ENCODE data around the gene TNFRSF4.
"Not testable (repeated sequence)": the region's sequence is repeated elsewhere in the genome, so short reads cannot be mapped to it uniquely, and the experiment has no call there.

TNFRSF4 gene

DNA sequence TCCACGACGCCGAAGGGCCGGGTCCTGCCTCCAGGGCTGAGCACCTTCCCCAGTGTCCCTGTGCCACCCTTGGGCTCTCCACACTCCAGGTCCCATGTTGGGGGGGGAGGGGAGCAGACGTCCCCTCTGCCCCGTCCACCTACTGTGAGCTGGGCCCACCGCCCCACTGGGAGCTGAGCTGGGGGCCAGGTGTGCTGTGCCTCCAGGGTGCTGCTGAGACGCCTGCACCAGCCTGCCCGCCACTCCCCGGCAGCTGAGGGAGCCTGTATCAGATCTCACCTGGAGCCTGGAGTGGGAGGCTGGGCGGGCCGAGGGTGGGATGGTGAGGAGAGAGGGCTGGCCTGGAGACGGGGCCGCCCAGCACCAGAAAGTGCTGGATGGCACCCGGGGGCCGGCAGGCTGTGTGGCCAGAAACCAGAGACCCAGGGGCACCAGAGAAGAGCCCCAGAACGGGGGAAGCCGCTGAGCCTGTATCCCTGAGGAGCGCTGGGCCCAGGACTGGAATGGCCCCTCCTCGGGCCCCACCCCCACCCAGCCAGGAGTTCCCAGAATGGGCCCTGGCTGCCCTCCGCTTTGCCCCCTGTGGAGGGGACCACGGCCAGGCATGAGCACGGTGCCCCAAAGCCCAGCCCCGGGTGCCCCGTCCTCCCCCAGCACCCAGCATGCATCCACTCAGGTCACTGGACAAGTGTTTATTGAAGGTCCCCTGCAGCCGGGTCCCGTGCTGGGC lies 11.0 kb downstream of the TNFRSF4 start:
- DNase-seq (ENCODE audit: low read depth in 2 of 2): no peak

DNA sequence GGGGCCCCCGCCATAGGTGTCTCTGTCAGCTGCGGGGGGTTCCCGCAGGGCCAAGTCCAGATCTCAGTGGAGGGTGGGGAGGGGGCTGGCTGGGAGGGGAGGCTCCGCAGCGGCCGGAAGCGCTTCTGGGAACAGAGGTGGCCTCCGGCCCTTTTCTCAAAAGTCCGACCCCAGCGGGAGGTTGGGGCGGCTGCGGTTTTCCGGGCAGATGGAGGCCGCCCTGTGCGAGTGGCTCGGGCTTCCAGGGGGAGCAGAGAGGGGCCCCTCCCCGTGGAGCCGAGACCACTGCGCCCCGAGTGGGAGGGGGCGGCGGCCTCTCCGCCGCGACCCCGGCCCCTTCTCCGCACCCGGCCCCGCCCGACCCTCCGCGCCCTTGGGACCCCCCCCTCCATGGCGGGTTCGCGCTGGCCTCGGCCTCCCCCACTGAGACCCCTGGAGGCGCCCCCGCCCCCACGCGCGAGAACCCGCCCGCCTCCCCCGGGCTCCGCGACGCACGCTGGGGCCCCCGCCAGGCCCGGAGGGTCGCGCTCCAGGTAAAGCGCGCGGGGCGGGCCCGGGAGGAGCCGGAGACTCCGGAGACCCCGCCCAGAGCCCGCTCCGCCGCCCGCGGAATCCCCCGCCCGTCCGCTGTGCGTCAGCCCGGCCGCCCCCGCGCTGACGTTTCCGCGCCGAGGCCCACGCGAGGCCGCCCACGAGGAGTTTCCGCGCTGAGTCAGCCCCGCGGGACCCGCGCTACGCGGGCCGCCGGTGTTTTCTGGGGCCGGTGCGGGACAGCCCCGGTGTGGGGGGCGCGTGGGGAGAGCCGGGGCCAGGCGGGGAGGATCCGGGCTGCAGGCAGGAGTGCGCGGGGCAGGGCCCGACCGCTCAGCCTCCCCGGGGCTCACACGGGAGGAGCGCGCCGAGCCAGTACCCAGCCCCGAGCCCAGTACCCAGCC lies 12.8 kb downstream of the TNFRSF4 start:
- DNase-seq (ENCODE audit: low read depth in 2 of 2): peak; percentile 84 to 93

DNA sequence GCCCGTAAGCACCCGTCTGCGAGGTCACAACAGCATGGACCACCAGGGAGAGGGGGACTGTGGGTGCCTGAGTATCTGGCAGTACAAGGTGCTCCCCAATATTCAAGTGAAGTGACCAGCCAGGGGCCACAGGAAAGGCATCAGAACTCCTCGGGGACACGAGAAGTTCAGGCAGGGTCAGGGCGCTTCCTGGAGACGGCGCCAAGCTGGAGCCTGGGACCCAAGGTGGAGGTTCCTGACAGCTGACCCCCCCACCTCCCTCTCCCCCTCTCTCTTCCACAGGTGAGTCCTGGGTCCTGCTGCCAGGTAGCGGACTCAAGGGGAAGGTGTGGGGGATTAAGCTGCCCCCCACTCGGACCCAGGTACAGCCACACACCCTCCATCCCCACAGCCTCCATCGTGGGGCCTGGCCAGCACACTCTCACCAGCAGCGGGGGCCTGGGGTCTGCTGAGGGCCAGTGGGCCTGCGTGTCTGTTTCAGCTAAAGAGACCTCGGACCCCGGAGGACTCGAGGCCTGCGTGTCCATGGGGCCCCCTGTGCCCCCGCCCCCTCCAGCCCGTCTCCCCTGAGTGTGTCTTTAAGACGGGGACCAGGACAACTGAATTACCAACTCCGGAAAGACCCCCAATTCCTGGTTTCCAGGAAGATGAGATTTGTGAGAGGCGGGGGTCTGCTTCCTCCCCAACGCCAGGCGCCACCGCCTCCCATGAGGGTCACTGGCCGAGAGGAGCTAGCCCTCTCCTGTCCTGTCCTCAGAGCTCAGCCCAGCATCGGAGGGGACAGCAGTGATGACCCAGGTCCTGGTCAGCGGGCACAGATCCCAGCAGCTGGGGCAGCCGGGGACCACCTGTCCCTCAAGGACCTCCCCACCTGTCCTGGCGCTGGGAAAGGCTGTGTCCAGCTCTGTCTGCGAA lies 13.7 kb downstream of the TNFRSF4 start:
- DNase-seq (ENCODE audit: low read depth in 2 of 2): no peak

DNA sequence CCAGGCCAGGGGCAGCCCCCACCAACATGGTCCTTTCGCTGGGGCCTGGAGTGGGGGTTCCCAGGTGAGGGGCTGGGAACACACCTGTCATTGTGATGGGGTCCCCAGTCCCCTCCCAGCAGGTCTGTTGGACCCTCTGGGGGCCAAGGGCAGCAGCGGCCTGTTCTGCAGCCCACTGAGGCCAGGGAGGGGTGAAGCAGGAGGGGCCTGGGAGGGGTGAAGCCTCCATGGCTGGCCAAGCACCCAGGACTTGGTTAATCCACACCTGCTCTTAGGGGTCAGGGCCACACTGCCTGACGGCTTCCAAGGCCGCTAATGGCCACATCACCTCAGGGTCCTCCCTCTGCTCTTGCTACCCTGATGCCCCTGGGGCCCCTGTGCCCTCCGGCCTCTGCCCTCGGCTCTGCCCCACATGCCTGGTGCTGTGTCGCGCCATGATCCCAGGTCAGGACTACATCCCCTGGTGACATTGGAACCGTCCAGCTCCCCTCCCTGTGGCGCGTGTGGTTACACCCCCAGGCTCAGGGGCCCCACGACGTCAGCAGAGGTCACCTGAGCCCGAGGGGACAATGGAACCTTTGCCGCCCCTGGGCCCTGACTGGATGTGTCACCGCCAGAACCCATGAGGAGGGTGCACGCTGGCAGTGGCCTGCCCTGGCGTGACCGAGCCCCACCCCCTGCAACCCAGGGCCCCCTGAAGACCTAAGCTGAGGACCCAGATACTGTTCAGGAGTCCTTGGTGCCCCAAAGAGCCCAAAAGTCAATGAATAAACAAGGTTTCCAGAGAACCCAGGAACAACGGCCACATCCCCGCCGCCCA lies 14.6 kb downstream of the TNFRSF4 start:
- no peak for DNase-seq (ENCODE audit: low read depth in 2 of 2)

DNA sequence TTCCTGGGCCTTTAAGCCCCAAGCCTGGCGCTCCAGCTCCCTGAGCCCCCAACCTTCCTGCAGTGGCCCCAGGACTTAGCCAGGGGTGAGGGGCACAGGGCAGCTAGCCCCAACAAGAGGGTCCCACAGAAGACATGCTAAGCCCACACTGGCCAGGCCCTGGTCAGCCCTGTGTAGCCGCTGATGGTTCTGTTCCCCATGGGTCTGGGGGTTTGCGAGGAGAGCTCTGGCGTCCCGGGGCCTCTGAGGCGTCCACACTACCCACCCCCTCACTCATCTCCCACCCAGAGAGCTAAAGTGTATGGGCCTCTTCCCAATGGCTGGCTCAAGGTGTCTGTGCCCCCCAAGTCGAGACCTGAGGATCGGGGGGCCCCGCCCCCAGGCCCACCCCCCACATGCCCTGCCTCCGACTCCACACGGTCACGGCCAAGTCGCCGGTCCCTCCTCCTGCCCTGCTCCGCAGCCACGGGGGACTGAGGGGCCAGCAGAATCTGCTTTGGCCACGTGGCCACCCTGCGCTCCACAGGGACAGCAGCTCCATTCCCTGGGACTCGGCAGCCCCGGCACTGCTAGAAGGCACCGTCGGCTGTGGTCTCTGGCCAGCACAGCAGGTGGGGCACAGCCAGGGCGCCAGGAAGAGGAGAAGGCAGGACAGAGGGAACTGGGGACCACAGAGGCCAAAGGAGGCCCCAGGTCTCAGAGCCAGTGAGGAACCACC lies 15.4 kb downstream of the TNFRSF4 start:
- no peak for DNase-seq (ENCODE audit: low read depth in 2 of 2)

DNA sequence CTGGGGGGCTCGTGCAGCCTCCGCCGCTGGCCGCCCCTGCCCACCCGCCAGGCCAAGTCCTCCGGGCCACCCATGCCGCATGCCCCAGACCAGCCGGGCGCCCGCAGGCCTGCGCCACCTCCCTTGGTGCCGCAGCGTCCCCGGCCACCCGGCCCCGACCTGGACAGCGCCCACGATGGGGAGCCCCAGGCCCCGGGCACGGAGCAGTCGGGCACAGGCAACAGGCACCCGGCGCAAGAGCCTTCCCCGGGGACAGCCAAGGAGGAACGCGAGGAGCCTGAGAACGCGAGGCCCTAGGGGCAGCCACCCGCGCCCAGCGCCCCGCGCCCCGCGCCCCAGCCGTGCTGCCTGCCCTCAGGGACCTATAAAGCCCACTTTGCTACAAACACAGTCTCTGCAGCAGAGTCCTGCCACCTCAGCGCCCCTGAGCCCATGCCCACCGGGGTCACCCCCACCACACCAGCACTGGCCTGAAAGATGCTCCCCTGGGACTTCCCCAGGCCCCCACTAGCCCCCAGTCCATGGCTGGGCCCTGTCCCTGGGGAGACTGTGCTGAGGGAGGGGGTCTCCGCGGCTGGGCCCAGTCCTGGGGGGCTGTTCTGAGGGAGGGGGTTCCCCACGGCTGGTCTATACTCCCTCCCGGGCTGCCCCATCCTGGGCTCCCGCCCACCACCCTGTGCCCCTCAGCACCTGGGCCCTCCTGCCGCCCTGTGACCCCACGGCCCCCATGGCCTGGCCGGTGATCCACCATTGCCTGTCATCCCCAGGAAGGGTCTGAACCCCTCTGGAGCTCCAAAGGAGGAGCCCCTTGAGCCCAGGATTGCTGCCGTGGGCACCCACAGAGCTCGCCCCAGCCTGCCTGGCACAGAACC lies 16.2 kb downstream of the TNFRSF4 start:
- DNase-seq (ENCODE audit: low read depth in 2 of 2): no peak

DNA sequence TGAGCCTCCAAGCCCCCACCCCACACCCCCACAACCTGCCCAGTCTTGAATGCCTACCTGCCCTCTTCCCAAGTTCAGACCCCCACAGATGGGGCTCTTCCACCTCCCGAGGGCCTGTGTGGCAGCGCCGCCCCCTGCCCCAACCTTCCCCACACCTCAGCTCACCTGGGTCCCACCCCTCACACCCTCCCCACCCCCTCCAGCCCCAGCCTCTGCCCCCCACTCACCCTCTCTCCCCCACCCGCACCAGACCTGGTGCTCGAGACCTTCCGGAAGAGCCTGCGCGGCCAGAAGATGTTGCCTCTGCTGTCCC lies 16.8 kb downstream of the TNFRSF4 start:
- DNase-seq (ENCODE audit: low read depth in 2 of 2): no peak

DNA sequence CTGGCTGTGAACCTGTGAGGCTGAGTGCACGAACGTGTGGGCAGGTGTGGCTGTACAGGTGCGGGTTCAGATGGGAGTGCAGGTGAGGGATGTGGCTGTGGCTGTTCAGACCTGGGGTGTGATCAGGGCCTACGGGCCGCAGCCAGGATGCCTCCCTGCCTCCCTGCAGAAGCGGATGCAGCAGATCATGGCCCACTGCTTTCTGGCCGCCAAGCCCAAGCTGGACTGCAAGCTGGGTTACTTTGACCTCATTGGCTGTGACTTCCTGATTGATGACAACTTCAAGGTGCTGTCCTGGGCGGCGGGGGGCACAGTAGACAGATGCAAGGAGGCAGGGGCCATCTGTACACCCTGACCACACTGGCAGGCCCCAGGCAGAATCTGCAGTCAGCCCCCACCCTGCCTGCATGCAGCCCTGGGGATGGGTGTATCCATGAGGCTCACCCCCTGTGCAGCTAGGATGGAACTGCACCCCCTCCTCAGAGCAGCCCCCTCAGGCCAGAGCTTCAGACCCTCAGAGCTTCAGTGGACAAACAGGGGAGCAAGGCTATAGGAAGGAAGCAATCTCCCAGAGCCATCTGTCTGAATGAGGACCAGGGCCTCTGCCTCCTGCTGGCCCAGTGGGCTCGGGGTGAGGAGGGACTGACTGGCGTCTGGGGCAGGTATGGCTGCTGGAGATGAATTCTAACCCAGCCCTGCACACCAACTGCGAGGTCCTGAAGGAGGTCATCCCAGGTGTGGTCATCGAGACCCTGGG lies 17.3 kb downstream of the TNFRSF4 start:
- DNase-seq (ENCODE audit: low read depth in 2 of 2): no peak

DNA sequence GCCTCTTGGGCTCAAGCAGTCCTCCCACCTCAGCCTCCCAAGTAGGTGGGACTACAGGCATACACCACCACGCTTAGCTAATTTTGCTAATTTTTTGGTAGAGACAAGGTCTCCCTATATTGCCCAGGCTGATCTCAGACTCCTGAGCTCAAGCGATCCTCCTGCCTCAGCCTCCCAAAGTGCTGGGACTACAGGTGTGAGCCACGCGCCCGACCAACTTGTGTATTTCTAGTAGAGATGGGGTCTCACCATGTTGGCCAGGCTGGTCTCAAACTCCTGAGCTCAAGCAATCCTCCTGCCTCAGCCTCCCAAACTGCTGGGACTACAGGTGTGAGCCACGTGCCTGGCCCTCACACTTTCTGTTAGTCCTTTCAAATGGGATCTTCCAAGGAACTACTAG lies 18.2 kb downstream of the TNFRSF4 start:
- not testable (repeated sequence) for DNase-seq (ENCODE audit: low read depth in 2 of 2)

DNA sequence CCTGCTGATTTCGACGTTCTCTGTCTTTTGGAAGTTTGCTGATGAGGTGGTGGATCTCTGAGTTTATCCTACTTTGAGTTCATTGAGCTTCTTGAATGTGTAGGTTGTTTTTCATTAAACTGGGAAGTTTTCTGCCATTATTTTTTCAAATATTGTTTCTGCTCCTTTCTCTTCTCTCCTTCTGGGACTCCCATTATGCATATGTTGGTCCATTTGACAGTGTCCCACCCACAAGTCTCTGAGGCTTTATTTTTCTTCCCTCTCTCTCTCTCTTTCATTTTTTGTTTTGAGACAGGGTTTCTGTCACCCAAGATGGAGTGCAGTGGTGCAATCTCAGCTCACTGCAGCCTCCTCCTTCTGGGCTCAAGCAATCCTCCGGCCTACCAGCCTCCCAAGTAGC lies 19.2 kb downstream of the TNFRSF4 start:
- no peak for DNase-seq (ENCODE audit: low read depth in 2 of 2)

DNA sequence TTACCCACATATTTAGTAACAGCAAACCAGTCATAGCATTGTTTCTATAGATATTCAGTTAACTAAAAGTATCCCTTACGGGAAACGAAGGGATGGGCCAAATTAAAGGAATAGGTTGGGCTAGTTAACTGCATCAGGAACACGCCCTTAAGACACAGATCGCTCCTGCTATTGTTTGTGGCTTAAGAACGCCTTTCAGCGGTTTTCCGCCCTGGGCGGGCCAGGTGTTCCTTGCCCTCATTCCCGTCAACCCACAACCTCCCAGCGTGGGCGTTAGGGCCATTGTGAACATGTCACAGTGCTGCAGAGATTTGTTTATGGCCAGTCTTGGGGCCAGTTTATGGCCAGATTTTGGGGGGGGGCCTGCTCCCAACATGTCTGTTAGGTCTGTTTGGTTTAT lies 22.2 kb downstream of the TNFRSF4 start:
- DNase-seq (ENCODE audit: low read depth in 2 of 2): no peak

DNA sequence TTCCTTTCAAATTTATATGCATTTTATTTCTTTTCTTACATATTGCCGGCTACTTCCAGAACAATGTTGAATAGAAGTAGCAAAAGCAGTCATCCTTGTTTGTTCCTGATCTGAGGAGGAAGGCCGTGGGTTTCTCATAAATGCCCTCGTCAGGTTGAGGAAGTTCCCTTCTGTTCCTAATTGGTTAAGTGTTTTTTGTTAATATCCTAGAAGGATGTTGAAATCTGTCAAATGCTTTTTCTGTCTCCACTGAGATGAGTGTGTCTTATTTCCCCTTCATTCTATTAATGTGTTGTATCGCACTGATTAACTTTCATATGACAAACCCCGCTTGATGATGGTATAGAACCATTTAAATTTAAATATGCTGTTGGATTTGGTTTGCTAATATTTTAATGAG lies 24.8 kb downstream of the TNFRSF4 start:
- no peak for DNase-seq (ENCODE audit: low read depth in 2 of 2)

DNA sequence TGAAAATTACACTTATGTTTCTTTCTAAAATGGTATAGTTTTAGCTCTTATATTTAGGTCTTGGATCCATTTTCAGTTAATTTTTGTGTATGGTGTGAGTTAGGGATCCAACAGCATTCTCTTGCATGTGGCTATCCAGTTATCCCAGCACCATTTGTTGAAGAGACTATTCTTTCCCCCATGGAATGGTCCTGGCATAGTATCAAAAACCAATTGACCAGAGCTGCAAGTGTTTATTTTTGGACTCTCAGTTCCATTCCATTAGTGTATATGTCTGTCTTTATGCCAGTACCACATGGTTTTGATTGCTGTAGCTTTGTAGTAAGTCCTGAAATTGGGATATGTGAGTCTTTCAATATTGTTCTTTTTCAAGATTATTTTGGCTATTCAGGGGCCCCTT lies 26.0 kb downstream of the TNFRSF4 start:
- no peak for DNase-seq (ENCODE audit: low read depth in 2 of 2)

DNA sequence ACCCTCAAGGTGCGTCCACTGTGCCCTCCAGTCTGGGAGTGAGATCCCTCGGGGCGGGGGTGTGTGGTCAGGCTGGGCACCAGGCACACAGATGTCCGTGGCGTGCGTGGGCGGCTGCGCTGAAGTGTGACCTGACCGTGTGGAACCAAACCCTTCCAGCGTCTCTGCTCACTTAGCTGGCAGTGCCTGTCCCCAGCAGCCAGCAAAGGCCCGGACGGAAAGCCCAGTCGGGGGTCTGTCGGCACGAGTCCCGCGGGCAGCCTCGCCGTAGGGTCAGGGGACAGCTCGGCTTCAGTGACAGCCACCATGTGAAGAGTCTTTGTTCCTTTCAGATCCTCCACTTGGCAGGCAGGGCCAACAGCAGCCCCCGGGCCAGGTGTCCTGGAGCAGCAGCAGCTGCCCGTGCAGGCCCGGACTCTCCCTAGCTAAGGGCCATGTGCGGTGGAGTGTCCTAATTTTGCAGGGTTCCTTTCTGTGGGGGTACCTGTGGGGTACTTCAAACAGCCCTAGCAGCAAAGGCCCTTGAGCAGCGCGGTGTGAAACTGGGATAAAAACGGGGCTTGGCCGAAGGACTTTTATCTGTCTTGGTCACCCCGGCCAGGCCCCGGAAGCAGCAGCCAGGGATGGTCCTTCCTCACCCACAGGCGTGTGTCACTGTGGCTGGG lies 28.7 kb downstream of the TNFRSF4 start:
- DNase-seq (ENCODE audit: low read depth in 2 of 2): no peak

DNA sequence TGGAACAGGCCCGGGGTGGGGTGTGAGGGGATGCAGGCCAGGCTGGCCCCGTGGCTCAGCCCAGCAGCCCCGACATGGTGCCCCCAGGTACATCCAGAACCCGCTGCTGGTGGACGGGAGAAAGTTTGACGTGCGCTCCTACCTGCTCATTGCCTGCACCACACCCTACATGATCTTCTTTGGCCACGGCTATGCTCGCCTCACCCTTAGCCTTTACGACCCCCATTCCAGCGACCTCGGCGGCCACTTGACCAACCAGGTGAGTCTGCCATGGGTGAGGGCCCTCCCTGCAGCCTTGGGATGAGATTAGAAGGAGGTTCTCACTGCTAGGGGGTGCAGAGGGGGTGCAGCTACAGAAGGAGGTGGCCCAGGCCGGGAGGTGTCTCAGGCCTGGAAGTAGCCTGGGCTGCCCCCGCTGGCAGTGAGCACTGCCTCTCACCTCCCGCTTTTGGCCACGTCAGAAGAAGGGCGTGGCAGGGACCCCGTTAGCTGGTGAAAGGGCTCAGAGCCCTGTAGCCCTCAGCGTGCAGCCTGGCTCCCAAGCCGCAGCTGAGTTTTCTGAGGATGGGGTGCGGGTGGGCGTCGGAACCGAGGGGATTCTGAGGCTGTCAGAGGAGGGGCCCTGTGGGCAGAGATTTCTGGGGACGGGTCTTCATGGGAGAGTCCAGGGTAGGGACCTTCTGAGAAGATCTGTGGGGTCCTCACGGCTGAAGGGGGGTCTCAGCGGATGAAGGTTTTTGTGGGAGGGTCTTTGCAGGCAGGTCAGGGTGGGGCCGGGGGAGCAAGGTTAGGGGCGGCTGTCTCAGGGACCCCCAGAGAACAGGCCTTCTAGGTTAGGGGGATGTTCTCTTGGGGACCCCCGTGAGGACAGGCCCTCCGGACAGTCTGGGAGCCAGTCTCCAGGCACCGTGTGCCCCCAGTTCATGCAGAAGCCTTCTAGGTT lies 29.8 kb downstream of the TNFRSF4 start:
- DNase-seq (ENCODE audit: low read depth in 2 of 2): no peak

DNA sequence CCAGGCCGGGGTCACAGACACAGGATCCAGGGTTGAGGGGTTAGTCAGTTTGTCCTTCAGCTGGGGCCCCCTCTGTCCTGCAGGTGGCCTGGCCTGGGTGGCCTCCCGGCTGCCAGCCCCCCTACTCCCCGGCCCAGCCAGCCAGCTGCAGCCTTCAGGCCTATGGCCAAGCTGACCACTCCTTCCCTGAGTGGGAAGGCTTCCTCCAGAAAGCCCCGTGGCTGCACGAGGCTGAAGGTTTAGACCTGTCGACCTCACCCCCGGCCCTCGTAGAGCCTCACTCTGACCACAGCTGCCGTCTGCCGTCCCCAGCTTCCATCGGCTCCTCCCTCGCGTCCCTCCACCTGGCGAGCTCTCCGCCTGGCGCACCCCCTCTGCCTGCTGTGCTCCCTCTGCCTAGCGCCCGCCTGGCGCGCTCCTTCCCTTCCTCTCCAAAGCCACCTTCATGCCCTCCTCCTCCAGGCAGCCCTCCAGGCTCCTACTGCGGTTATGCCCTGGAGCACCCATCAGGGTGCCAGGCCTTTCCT lies 30.7 kb downstream of the TNFRSF4 start:
- no peak for DNase-seq (ENCODE audit: low read depth in 2 of 2)
